SK-N-SH (cell line): ENCODE results near the gene RCE1. TPM values are rescaled to one million over a fixed set of nuclear protein-coding genes. Genes with fewer than 3 reads are reported as not detected.

Experiments used
- CTCF ChIA-PET: fragments of 300-600, 350-600 bp; formaldehyde crosslinking; extraction: SDS; loops from one replicate; lab custom pipeline; 2021; lab: Yijun Ruan, JAX
- POLR2A ChIA-PET: fragments of 350-600 bp; sonication (Branson Sonifier 250); formaldehyde crosslinking; extraction: SDS; loops from one replicate; lab custom pipeline; 2020; ENCODE audit warnings: antibody characterized with exemption, inconsistent platforms; lab: Yijun Ruan, JAX
- DNase-seq: peaks from one replicate; pipeline ENCODE4 v3.0.0; 2012
- H2AFZ ChIP-seq: fragments of 200-600 bp; sonication (generic); 2 replicates; pipeline ENCODE4 v1.8.1; 2016; ENCODE audit warnings: antibody characterized with exemption, mild to moderate bottlenecking, low read depth
- H3F3A ChIP-seq: fragments of 200-600 bp; sonication (generic); replicated peaks from 2 replicates; pipeline ENCODE3; 2016; ENCODE audit warnings: antibody characterized with exemption, mild to moderate bottlenecking; ENCODE audit not compliant: insufficient read depth
- H3K27ac ChIP-seq, 2 experiments: fragments of 200-500 bp in 1 of 2; fragments of 200-600 bp in 1 of 2; sonication (Bioruptor generic) in 1 of 2; sonication (generic), shearing (Covaris generic) in 1 of 2; 2 replicates each; pipeline versions ENCODE4 v1.5.1 to v1.6.1; 2014 to 2016; ENCODE audit warnings: low read depth in 2 of 2, inconsistent platforms in 1 of 2, low read length in 1 of 2, mild to moderate bottlenecking in 1 of 2, mixed read lengths in 1 of 2
- H3K27me3 ChIP-seq: fragments of 200-600 bp; sonication (generic), shearing (Covaris generic); 2 replicates; pipeline ENCODE4 v1.6.1; 2016; ENCODE audit warnings: mixed run types; ENCODE audit not compliant: insufficient read depth
- H3K36me3 ChIP-seq, 2 experiments: fragments of 200-500 bp in 1 of 2; fragments of 200-600 bp in 1 of 2; sonication (Bioruptor generic) in 1 of 2; sonication (generic) in 1 of 2; replicated peaks in 1 of 2; 2 replicates each; pipeline versions ENCODE3 to v1.5.1; 2014 to 2016; ENCODE audit warnings: low read length in 1 of 2, mild to moderate bottlenecking in 1 of 2; ENCODE audit not compliant: insufficient read depth in 2 of 2, control insufficient read depth in 1 of 2
- H3K4me1 ChIP-seq, 2 experiments: fragments of 200-500 bp in 1 of 2; fragments of 200-600 bp in 1 of 2; sonication (Bioruptor generic) in 1 of 2; sonication (generic), shearing (Covaris generic) in 1 of 2; 2 replicates each; pipeline versions ENCODE4 v1.5.1 to v1.6.1; 2014 to 2016; ENCODE audit warnings: low read depth in 1 of 2, low read length in 1 of 2, mixed run types in 1 of 2; ENCODE audit not compliant: insufficient read depth in 2 of 2, control insufficient read depth in 1 of 2
- H3K4me2 ChIP-seq: fragments of 200-600 bp; sonication (generic), shearing (Covaris generic); 2 replicates; pipeline ENCODE4 v1.6.1; 2017; ENCODE audit warnings: mixed run types
- H3K4me3 ChIP-seq, 2 experiments: fragments of 200-500 bp in 1 of 2; fragments of 200-600 bp in 1 of 2; sonication (Bioruptor generic) in 1 of 2; sonication (generic), shearing (Covaris generic) in 1 of 2; 2 replicates each; pipeline versions ENCODE4 v1.5.1 to v1.8.1; 2014 to 2016; ENCODE audit warnings: low read depth in 2 of 2, inconsistent platforms in 1 of 2, low read length in 1 of 2, mild to moderate bottlenecking in 1 of 2, mixed read lengths in 1 of 2, moderate library complexity in 1 of 2
- H3K79me2 ChIP-seq: fragments of 200-600 bp; sonication (generic); 2 replicates; pipeline ENCODE4 v1.8.1; 2017; ENCODE audit warnings: mild to moderate bottlenecking; ENCODE audit not compliant: insufficient read depth
- H3K9ac ChIP-seq: fragments of 200-600 bp; sonication (generic); 2 replicates; pipeline ENCODE4 v1.6.1; 2017; ENCODE audit warnings: mixed run types
- H3K9me2 ChIP-seq: fragments of 200-600 bp; sonication (generic); 2 replicates; pipeline ENCODE4 v1.6.1; 2017; ENCODE audit warnings: mixed run types
- H3K9me3 ChIP-seq: fragments of 200-600 bp; sonication (generic); 2 replicates; pipeline ENCODE4 v1.6.1; 2017; ENCODE audit warnings: mixed run types, mild to moderate bottlenecking, moderate library complexity
- H4K20me1 ChIP-seq: fragments of 200-600 bp; sonication (generic); 2 replicates; pipeline ENCODE4 v1.6.1; 2017; ENCODE audit warnings: mild to moderate bottlenecking, mixed run types; ENCODE audit not compliant: insufficient read depth
- CHD2 ChIP-seq: fragments of 150-350 bp; IDR thresholded peaks from 2 replicates; pipeline ENCODE4 v1.6.1; 2018; ENCODE audit warnings: low read length; ENCODE audit not compliant: partially characterized antibody
- CTCF ChIP-seq: fragments of 200-600 bp; sonication (generic); IDR thresholded peaks from 2 replicates; pipeline ENCODE4 v1.6.1; 2017; ENCODE audit warnings: antibody characterized with exemption, mild to moderate bottlenecking, moderate library complexity
- EZH2phosphoT487 ChIP-seq: fragments of 200-600 bp; sonication (generic); IDR thresholded peaks from 2 replicates; pipeline ENCODE4 v1.6.1; 2017; ENCODE audit warnings: low read depth, mixed run types, mild to moderate bottlenecking, antibody characterized with exemption, moderate library complexity, borderline replicate concordance
- FOXM1 ChIP-seq: IDR thresholded peaks from 2 replicates; pipeline ENCODE4 v1.4.0; 2012; ENCODE audit warnings: low read depth, mild to moderate bottlenecking
- GATA2 ChIP-seq: sonication (generic); formaldehyde crosslinking; IDR thresholded peaks from 2 replicates; pipeline ENCODE4 v1.5.0; 2020; ENCODE audit warnings: mild to moderate bottlenecking, missing genetic modification reagents
- JUND ChIP-seq: IDR thresholded peaks from 2 replicates; pipeline ENCODE4 v1.4.0; 2012
- MXI1 ChIP-seq: IDR thresholded peaks from 2 replicates; pipeline ENCODE4 v1.6.1; 2012; ENCODE audit warnings: mild to moderate bottlenecking, low read depth, low read length, improper control_type of control experiment
- NFIC ChIP-seq: IDR thresholded peaks from 2 replicates; pipeline ENCODE4 v1.4.0; 2012; ENCODE audit warnings: borderline replicate concordance
- NRF1 ChIP-seq: IDR thresholded peaks from 2 replicates; pipeline ENCODE4 v1.6.1; 2012; ENCODE audit warnings: low read depth, mild to moderate bottlenecking, low read length
- RAD21 ChIP-seq: IDR thresholded peaks from 2 replicates; pipeline ENCODE4 v1.6.1; 2012; ENCODE audit warnings: mild to moderate bottlenecking, low read length
- RCOR1 ChIP-seq: fragments of 150-350 bp; IDR thresholded peaks from 2 replicates; pipeline ENCODE4 v1.6.1; 2017; ENCODE audit warnings: antibody characterized with exemption, low read length
- SIN3A ChIP-seq: IDR thresholded peaks from 2 replicates; pipeline ENCODE4 v1.6.1; 2012; ENCODE audit warnings: low read depth, mild to moderate bottlenecking, low read length, moderate library complexity, borderline replicate concordance
- TCF12 ChIP-seq: IDR thresholded peaks from 2 replicates; pipeline ENCODE4 v1.4.0; 2012
- USF2 ChIP-seq: fragments of 150-350 bp; IDR thresholded peaks from 2 replicates; pipeline ENCODE4 v1.6.1; 2017; ENCODE audit warnings: antibody characterized with exemption, low read length, low read depth, borderline replicate concordance
- WGBS: methylation state at CpG from one replicate; pipeline ENCODE4 v1.1.6; 2017; ENCODE audit warnings: low lambda C conversion rate; 5-methylcytosine and 5-hydroxymethylcytosine counted together
- polyA plus RNA-seq, 3 experiments: library from polyadenylated mRNA; depleted of rRNA; stranded (reverse); fragments of >200 nt; gene quantifications; 2 replicates each; pipeline ENCODE4 v1.2.3, GENCODE V29; 2012

Gene RCE1
- polyA plus RNA-seq, 1 of the 3 experiments (the other 2 are of a cell fraction) = 25.0 TPM

GRCh38 chr11:66844496-66845142 lies 1.4 kb downstream of the RCE1 start:
- 97% methylated on average over 3 of the region's 12 CpGs for WGBS
- peaks cover 2% of the 10 kb centered on the region for H3F3A ChIP-seq
- peak overlapping the region; percentile 92 for H3K4me2 ChIP-seq
- H3K9me2 ChIP-seq = no peaks in the 10 kb centered on the region
- no peak overlapping the region for H3K27ac ChIP-seq
- H3K9ac ChIP-seq = peak overlapping the region; percentile 99
- no peak overlapping the region for H2AFZ ChIP-seq
- no peaks in the 10 kb centered on the region for H4K20me1 ChIP-seq
- POLR2A ChIA-PET = interaction anchor here (1.1 kb wide), 1 partner anchor 365 kb away, joined by 4 read pairs; the partner anchor contains the start of gene DPP3
- TF ChIP-seq FOXM1 (no peak), EZH2phosphoT487 (no peak)
- no peaks in the 10 kb centered on the region for H3K27me3 ChIP-seq
- DNase-seq = peak; percentile 13
- CTCF ChIA-PET = interaction anchor here (0.8 to 4.6 kb wide), 8 partner anchors 9 to 472 kb away, joined by 3 to 46 read pairs (median 6); partner anchors contain the start of gene C11orf86
- H3K79me2 ChIP-seq = peaks cover 55% of the 10 kb centered on the region
- H3K4me1 ChIP-seq = peaks cover 13 to 24% of the 10 kb centered on the region in 2 experiments; a peak in 3 of 4 replicates
- H3K9me3 ChIP-seq = no peaks in the 10 kb centered on the region
- peak overlapping the region; percentile 88 to 91 for H3K4me3 ChIP-seq
- H3K36me3 ChIP-seq = peaks cover 3 to 39% of the 10 kb centered on the region in 2 experiments

GRCh38 chr11:66845143-66845875 lies 2.1 kb downstream of the RCE1 start:
- POLR2A ChIA-PET = interaction anchor here (1.1 kb wide), 1 partner anchor 365 kb away, joined by 4 read pairs; the partner anchor contains the start of gene DPP3
- peak overlapping the region; percentile 92; the same call in 1 of the 2 replicates for H3K4me2 ChIP-seq
- no peaks in the 10 kb centered on the region for H3K9me3 ChIP-seq
- CTCF ChIA-PET = interaction anchor here (1.0 to 4.6 kb wide), 7 partner anchors 11 to 472 kb away, joined by 3 to 46 read pairs (median 8); partner anchors contain the start of gene C11orf86
- no peak for DNase-seq
- no peak overlapping the region for H2AFZ ChIP-seq
- no peak overlapping the region for H3K4me3 ChIP-seq
- H3K79me2 ChIP-seq = peaks cover 48% of the 10 kb centered on the region
- no peaks in the 10 kb centered on the region for H4K20me1 ChIP-seq
- no peak overlapping the region for H3K27ac ChIP-seq
- no peaks in the 10 kb centered on the region for H3K9me2 ChIP-seq
- H3K27me3 ChIP-seq = no peaks in the 10 kb centered on the region
- no peaks in the 10 kb centered on the region for H3F3A ChIP-seq
- TF ChIP-seq NRF1 (no peak), RAD21 (no peak), SIN3A (no peak), RCOR1 (no peak), CTCF (no peak), MXI1 (no peak), NFIC (no peak), CHD2 (no peak), GATA2 (no peak), JUND (no peak), TCF12 (no peak), USF2 (no peak)
- WGBS = 88% methylated on average over 15 of the region's 15 CpGs
- H3K36me3 ChIP-seq = peaks cover 3 to 35% of the 10 kb centered on the region in 2 experiments
- H3K4me1 ChIP-seq = peaks cover 13 to 24% of the 10 kb centered on the region in 2 experiments; a peak in 3 of 4 replicates
- H3K9ac ChIP-seq = no peak overlapping the region
